AG04449 (cell line): ENCODE results near the gene RAPGEF2.
A peak's percentile ranks its signal among the peaks of the same experiment; 100 is the strongest.

Experiments
- CTCF ChIA-PET: fragments of 350-600 bp; formaldehyde crosslinking; extraction: SDS; loops from one replicate; lab custom pipeline; 2021; ENCODE audit warnings: antibody characterized with exemption; lab: Yijun Ruan, JAX
- POLR2A ChIA-PET: fragments of 400-600, 350-600 bp; formaldehyde crosslinking; extraction: SDS; loops from one replicate; lab custom pipeline; 2020; ENCODE audit warnings: antibody characterized with exemption, inconsistent platforms; lab: Yijun Ruan, JAX
- DNase-seq: peaks from one replicate; pipeline ENCODE4 v3.0.0-alpha.2; 2010; ENCODE audit warnings: low read depth, low spot score
- H3K4me3 ChIP-seq: 2 replicates; pipeline ENCODE4 v1.5.1; 2011; ENCODE audit warnings: low read depth, mild to moderate bottlenecking, control low read depth, low read length
- CTCF ChIP-seq: IDR thresholded peaks from one replicate; pipeline ENCODE4 v1.5.1; 2011; ENCODE audit warnings: mild to moderate bottlenecking, moderate library complexity, low read length, control low read depth, inconsistent platforms; ENCODE audit not compliant: insufficient read depth; ENCODE audit errors: missing control alignments

RAPGEF2 gene

GRCh38 chr4:159367781-159368080 lies 264.9 kb downstream of the RAPGEF2 start:
- POLR2A ChIA-PET, result interaction anchor here (0.6 kb wide), 1 partner anchor 140 kb away, joined by 3 read pairs; no protein-coding TSS in a partner anchor

GRCh38 chr4:159368320-159368719 lies 265.4 kb downstream of the RAPGEF2 start:
- no peak for TF ChIP-seq CTCF
- ChIA-PET CTCF (interaction anchor here (1.7 kb wide), 1 partner anchor 16 kb away, joined by 4 read pairs; no protein-coding TSS in a partner anchor), POLR2A (interaction anchor here (0.6 kb wide), 1 partner anchor 141 kb away, joined by 3 read pairs; no protein-coding TSS in a partner anchor)
- H3K4me3 ChIP-seq, result no peak overlapping the region
- DNase-seq, result no peak

More at GRCh38 chr4:159367781-159368080, 264.9 kb downstream of the RAPGEF2 start:
- TF ChIP-seq CTCF, result no peak
- H3K4me3 ChIP-seq, result no peak overlapping the region
- CTCF ChIA-PET, result interaction anchor here (1.7 kb wide), 1 partner anchor 17 kb away, joined by 4 read pairs; no protein-coding TSS in a partner anchor
- DNase-seq, result no peak

GRCh38 chr4:159369256-159369655 lies 266.4 kb downstream of the RAPGEF2 start:
- DNase-seq, result no peak
- POLR2A ChIA-PET, result no interaction called here
- CTCF ChIA-PET, result no interaction called here
- TF ChIP-seq CTCF, result no peak
- no peak overlapping the region for H3K4me3 ChIP-seq

GRCh38 chr4:159370286-159370685 lies 267.4 kb downstream of the RAPGEF2 start:
- POLR2A ChIA-PET, result no interaction called here
- CTCF ChIA-PET, result no interaction called here

GRCh38 chr4:159374749-159375530 lies 272.1 kb downstream of the RAPGEF2 start:
- CTCF ChIA-PET, result interaction anchor here (1.0 to 1.8 kb wide), 2 partner anchors 9 to 15 kb away, joined by 5 to 6 read pairs; no protein-coding TSS in a partner anchor
- DNase-seq, result peak; percentile 67
- no peak overlapping the region for H3K4me3 ChIP-seq
- POLR2A ChIA-PET, result interaction anchor here (0.7 to 1.2 kb wide), 4 partner anchors 8 to 147 kb away, joined by 3 to 4 read pairs (median 3); no protein-coding TSS in a partner anchor
- no peak for TF ChIP-seq CTCF

More at GRCh38 chr4:159370286-159370685, 267.4 kb downstream of the RAPGEF2 start:
- no peak for DNase-seq
- no peak for TF ChIP-seq CTCF
- H3K4me3 ChIP-seq, result no peak overlapping the region

GRCh38 chr4:159376289-159376688 lies 273.4 kb downstream of the RAPGEF2 start:
- POLR2A ChIA-PET, result interaction anchor here (1.1 kb wide), 1 partner anchor 9 kb away, joined by 3 read pairs; no protein-coding TSS in a partner anchor
- H3K4me3 ChIP-seq, result no peak overlapping the region
- CTCF ChIA-PET, result interaction anchor here (1.1 to 1.4 kb wide), 2 partner anchors 9 to 24 kb away, joined by 3 to 7 read pairs; no protein-coding TSS in a partner anchor
- no peak for DNase-seq
- TF ChIP-seq CTCF, result no peak
